Limb (tissue), 2 donors: ENCODE data around the gene TMEM39A.
A peak's percentile ranks its signal among the peaks of the same experiment; 100 is the strongest.

Experiments
- DNase-seq, 2 donors: peaks; one replicate each; pipeline ENCODE4 v3.0.0-alpha.2; 2016; ENCODE audit errors: extremely low spot score in 2 of 2

Gene TMEM39A

DNA sequence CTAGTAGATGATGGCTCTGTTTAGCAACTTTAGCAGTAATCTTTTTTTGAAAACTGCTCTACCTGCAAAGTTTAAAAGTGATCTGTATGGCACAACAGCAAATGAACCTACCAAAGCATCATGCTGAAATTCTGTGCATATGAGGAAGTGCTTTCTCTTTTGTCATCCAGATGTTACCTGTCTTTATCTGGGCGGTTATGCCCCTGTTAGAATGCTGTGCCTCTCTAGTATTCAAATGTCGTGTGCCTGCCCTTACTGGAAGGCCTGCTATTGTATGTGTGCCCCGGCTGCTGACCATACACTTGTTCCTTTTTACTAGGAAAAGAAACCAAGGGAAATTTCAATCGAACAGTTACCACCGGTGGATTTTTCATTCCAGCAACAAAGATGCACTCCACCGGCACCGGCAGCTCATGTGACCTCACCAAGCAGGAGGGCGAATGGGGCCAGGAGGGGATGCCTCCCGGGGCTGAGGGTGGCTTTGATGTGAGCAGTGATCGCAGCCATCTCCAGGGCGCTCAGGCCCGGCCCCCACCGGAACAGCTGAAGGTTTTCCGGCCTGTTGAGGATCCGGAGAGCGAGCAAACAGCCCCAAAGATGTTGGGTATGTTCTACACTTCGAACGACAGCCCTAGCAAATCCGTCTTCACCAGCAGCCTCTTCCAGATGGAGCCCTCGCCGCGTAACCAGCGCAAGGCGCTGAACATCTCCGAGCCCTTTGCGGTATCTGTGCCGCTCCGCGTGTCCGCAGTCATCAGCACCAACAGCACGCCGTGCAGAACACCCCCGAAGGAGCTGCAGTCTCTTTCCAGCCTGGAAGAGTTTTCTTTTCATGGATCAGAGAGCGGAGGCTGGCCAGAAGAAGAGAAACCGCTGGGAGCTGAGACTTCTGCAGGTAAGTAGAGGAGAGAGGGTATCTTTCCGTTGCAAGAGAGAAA, 61.6 kb downstream of the TMEM39A start:
- no peak for DNase-seq

DNA sequence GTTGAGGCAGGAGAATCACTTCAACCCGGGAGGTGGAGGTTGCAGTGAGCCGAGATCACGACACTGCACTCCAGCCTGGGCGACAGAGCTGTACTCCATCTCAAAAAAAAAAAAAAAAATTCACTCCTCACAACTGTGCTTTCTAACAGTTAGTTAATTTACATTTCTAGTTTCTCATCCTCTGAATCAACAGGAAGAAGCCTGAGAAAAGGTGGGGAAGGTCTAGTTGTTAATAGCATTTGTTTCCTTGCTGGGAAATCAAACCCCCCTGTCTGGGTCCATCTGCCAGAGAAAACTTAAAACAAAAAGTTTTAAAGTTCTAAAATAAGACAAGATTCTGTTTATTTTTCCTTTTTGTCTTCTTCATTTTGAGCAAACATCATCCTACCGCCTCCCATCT, 62.3 kb downstream of the TMEM39A start:
- DNase-seq: no peak

DNA sequence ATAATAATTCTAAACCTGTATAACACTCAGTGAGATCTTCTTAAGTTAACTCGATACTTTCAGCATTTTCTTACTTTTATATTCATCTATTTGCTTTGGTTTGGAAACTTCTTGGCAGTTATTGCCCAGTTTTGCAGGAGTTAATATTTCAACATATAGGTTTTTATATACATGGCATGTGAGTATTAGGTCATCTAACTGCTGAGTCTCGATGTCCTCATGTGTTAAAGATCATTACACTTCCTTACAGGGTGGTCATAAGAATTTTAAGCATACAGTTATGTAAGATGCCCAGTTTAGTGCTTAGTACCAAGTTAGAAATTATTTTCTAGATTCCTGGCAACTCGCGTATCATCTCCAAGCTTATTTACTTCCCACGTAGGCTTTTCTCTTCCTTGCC, 62.9 kb downstream of the TMEM39A start:
- no peak for DNase-seq

DNA sequence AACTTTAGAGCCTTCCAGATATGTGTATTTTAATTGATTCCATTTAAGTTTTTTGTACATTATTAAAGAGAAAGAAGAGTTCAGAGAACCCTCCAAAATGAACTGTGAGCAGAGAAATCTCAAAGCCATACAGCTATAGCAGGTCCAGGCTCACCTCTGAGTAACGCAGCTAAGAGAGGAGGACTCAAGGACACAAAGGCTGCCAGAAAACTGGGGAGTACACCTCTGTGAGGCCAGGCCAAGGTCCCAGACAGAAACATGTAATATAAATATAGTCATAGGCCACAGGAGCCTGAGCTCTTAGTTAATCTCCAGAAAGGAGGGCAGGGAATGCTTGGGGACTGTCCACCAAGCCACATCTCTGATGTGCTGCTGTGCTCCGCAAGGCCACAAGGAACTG, 66.5 kb downstream of the TMEM39A start:
- DNase-seq: no peak

DNA sequence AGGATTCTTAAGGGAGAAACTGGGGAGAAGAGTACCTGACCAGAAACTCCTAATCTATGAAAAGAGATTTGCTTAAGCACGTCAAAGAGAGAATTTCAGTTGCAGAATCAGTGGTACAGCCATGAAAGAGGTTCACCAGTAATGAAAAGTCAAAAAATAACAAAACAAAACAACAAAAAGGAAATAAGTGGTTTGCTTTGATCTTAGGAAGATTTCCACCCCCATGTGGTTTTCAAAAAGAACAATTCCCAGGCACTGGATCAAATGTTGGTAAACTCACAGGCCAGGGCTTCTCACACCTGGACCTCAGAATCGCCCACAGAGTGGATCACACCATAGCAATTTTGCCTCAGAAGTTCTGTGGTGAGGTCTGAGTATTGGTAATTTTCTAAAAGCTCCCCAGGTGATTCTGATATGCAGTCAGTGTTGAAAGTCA, 67.5 kb downstream of the TMEM39A start:
- no peak for DNase-seq

DNA sequence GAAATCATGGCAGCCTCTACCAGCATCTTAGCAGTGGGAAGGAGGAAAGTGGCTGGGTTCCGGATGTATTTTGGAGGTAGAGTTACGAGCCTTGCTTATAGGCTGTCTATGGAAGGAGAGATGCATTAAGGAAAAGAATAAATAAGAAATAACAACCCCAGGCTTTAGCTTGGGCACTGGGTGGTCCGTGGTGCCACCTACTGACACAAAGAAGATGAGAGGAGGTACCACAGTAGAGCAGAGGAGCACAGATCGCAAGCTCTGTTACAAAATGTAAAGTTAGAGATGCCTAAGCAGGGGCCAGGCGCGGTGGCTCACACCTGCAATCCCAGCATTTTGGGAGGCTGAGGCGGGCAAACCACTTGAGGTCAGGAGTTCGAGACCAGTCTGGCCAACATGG, 74.8 kb downstream of the TMEM39A start:
- peak in 1 of 2 donors; percentile 7 for DNase-seq

DNA sequence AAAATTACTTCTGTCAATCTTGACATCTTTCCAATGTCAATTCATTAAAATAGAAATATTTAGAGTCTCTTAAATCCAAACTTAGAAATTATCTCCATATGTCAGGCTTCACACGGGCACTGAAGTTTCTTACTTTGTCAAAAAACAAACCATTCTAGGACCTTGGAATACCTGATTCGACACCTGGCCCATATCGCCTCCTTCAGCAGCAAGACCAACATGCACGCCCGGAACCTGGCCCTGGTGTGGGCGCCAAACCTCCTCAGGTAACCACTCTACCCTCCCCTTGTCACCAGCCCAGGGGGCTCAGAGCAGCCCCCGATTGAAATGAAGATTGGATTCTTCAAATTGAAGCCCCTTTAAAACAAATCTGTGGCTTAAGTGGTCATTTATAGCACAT, 81.3 kb downstream of the TMEM39A start:
- no peak for DNase-seq

DNA sequence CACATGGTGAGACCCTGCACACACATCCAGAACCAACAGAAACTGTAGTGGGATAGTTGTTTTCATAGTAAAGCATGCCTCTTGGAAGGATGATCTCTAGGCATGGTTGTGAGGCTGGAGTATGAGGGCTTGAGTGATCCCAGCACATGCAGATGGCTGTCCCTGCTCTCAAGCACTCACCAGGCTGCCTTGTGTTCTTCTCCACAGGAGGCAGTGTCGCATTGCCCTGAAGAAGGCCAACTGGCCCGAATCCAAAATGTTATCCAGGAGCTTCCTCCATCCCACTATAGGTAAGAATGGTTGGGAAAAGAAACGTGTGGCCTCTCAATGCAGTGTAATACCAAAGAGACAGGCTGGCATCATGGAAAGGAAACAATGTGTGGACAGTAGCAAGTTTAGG, 82.7 kb downstream of the TMEM39A start:
- no peak for DNase-seq
